IPS-NIHi7 (cell line): ENCODE data around the gene PTPN9.
"Not testable (repeated sequence)": the region's sequence is repeated elsewhere in the genome, so short reads cannot be mapped to it uniquely, and the experiment has no call there.

Experiments
- DNase-seq: peaks from one replicate; pipeline ENCODE4 v3.0.0; 2012; ENCODE audit warnings: mixed read lengths; ENCODE audit errors: extremely low spot score

PTPN9 gene

GRCh38 chr15:75583701-75584100 lies 4.6 kb upstream of the PTPN9 start:
- no peak for DNase-seq

DNA sequence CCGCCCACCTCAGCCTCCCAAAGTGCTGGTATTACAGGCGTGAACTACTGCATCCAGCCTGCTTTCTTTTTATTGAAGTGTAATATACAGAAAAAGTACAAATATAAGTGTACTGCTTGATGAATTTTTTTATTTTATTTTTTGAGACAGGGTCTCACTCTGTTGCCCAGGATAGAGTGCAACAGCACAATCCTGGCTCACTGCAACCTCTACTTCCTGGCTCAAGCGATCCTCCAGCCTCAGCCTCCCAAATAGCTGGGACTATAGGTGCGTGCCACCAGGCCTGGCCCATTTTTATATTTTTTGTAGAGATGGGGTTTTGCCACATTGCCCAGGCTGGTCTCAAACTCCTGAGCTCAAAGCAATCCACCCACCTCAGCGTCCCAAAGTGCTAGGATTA lies 3.8 kb upstream of the PTPN9 start:
- not testable (repeated sequence) for DNase-seq

- no peak for DNase-seq
These were observed 755 bp downstream of the PTPN9 start for GRCh38 chr15:75578173-75578947.

GRCh38 chr15:75577401-75578172 lies 1.5 kb downstream of the PTPN9 start:
- no peak for DNase-seq

DNA sequence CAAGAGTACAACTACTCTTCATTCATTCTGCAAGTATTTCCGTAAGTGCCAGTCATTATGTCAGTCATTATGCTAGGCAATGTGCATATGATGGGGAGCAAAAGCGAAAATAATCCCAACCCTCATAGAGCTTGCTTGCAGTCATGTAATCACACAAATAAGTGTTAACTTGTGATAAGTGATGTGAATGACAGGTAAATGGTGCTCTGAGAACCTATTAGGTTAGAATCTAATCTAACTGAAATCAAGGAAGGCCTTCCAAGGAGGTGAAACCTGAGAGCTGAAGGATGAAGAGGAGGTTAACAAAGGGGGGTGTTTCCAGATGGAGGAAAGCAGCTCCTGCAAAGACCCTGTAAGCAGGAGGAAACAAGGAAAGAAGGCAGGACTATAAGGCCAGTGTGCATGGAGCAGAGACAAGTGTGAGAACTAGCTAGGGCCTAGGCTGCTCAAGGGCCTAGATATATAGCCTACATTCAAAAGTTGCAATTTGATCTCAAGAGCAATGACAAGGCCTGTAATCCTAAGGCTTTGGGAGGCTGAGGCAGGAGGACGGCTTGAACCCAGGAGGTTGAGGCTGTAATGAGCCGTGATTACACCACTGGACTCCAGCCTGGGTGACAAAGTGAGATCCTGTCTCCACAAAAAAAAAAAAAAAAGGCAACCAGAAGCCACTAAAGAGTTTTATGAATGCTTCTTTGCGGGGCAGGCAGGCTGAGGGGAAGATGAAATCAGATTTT lies 5.3 kb downstream of the PTPN9 start:
- DNase-seq = peak; percentile 28

DNA sequence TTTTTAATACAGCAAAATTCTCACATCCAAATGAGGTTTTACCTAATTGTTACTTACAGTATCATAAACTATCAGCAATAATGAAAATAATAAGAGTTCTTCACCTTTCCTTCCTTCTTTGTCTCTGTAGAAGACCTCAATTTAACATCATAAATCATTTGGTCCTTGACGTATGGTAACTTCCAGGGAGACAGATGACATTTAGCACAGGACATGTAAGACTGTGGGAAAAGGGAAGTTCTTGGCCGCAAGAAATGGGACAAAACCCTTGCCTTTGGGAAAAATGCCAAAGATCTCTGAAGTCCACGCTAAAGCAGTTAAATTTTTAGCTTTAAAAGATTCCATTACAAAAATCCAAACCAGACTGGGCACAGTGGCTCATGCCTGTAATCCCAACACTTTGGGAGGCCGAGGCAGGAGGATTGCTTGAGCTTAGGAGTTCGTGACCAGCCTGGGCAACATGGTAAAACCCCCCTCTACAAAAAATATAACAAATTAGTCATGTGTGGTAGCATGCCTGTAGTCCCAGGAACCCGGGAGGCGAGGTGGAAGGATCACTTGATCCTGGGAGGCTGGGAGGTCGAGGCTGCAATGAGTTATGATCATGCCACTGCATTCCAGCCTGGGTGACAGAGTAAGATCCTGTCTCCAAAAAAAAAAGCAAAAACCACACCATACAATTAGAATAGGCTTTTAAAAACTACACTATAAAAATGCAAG lies 8.8 kb downstream of the PTPN9 start:
- DNase-seq = no peak

DNA sequence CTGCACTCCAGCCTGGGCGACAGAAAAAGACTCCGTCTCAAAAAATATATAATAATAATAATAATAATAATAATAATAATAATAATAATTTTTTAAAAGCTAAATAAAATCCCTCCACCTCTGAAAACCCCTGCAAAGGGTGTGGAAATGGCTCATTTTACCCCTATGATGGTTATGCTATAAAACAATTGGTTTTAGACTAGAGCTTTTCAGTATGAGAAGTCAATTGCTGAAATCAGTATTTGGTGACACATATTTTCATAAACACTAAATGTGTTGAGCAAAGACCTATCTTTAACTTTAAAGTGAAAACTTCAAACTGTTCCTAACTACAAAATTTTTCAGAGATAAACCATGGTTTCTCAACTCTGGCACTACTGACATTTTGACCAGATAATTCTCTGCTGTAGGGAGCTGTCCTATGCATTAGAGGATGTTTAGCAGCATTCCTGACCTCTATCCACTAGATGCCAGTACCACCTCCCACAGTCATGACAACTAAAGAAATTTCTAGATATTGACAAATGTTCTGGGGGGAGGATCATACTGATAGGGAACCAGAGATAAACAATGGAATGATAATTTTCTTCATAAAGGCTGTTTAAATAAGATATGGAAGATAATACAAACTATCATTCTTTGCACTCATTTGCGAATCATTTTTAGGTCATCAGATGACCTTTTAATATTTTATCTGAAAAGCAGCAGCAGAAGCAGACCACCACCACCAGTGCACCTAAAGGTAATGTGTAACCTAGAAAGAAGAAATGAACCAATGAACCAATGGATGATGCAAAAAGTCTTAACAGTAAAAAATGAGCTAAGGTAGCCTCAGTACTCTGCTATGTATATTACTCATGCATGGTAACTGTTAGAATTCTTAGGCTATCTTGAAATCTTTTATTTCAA lies 13.8 kb downstream of the PTPN9 start:
- no peak for DNase-seq

GRCh38 chr15:75561888-75562287 lies 17.2 kb downstream of the PTPN9 start:
- DNase-seq = no peak

DNA sequence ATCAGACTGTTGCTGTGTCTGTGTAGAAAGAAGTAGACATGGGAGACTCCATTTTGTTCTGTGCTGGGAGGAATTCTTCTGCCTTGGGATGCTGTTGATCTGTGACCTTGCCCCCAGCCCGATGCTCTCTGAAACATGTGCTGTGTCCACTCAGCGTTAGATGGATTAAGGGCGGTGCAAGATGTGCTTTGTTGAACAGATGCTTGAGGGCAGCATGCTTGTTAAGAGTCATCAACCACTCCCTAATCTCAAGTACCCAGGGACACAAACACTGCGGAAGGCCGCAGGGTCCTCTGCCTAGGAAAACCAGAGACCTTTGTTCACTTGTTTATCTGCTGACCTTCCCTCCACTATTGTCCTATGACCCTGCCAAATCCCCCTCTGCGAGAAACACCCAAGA lies 19.8 kb downstream of the PTPN9 start:
- not testable (repeated sequence) for DNase-seq

DNA sequence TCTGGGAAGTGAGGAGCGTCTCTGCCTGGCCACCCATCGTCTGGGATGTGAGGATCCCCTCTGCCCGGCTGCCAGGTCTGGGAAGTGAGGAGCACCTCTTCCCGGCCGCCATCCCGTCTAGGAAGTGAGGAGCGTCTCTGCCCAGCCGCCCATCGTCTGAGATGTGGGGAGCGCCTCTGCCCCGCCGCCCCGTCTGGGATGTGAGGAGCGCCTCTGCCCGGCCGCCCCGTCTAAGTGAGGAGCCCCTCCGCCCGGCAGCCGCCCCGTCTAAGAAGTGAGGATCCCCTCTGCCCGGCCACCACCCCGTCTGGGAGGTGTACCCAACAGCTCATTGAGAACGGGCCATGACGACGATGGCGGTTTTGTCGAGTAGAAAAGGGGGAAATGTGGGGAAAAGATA lies 20.2 kb downstream of the PTPN9 start:
- DNase-seq = not testable (repeated sequence)

DNA sequence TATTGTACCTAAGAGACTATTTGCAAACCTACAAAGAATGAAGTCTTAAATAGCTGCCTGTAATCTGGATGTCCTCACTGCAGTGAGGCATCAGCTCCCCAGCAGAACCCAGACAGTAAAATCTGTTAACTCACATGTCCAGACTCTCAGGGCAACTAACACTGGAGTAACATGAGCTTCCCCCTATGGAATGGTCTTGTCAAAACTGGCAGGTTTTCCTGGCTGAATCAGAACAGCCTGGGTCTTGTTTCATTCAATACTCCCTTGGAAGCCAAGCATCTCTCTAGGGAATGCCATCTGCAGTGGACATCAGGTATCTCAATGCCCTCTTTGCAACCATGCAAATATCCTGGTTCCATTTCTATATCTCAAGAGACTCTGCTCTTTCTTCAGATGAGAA lies 24.4 kb downstream of the PTPN9 start:
- no peak for DNase-seq

GRCh38 chr15:75553659-75554058 lies 25.5 kb downstream of the PTPN9 start:
- no peak for DNase-seq

- no peak for DNase-seq
These were observed 28.0 kb downstream of the PTPN9 start for GRCh38 chr15:75551091-75551490.

DNA sequence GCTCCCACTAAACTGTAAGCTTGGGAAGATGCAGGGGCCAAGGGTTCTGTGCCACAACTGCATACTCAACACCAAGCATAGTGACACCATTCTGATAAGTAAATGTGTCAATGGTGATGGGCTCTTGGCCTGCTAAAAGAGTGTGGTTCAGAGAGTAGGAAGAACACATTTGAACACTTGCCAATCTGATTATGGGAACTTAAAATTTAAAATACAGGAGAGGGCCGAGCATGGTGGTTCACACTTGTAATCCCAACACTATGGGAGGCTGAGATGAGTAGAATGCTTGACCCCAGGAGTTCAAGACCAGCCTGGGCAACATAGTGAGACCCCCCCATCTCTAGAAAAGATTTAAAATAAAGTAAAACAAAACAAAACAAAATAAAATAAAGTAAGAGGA lies 34.1 kb downstream of the PTPN9 start:
- DNase-seq = no peak

DNA sequence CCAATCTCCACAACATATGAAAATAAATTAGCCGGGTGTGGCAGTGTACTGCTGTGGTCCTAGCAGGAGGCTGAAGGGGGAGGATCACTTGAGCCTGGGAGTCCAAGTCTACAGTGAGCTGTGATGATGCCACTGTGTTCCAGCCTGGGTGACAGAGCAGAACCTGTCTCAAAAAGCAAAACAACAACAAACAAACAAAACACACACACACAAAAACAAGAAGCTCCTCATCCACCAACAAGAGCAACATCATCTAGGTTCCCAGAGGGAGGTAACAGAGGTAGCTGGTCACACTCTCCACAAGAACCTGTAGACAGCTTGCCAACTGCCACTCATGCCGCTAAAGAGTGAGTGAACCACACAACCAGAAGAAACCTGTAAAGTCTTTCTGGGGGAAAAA lies 34.8 kb downstream of the PTPN9 start:
- no peak for DNase-seq

DNA sequence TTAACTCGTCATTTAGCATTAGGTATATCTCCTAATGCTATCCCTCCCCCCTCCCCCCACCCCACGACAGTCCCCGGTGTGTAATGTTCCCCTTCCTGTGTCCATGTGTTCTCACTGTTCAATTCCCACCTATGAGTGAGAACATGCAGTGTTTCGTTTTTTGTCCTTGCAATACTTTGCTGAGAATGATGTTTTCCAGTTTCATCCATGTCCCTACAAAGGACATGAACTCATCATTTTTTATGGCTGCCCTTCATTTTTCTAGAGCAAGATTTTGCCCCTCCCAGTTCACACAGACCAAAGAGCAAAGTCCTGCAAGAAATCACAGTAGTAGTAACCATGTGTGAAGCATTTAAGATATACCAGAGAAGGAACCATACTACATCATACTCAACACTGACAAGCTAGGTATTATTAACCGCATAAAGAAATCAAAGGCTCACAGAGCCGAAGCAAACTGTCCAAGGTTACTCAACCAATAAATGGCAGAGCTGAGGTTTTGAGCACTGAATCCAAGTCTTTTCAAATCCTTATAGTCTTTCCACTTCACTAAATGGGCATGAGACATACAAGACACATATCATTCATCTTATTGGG lies 36.1 kb downstream of the PTPN9 start:
- not testable (repeated sequence) for DNase-seq

- peak; percentile 18 for DNase-seq
These were observed 36.7 kb downstream of the PTPN9 start for GRCh38 chr15:75542386-75542797.

DNA sequence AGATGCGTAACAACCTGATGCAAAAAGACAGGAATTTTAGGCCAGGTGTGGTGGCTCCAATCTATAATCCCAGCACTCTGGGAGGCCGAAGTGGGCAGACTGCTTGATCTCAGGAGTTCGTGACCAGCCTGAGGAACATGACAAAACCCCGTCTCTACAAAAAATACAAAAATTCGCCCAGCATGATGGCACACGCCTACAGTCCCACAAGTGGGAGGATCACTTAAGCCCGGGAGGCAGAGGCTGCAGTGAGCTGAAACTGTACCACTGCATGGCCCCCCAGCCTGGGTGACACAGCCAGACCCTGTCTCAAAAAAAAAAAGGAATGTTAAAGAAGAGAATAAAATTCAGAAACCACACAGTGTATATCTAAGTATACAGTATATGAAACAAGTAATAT lies 40.7 kb downstream of the PTPN9 start:
- DNase-seq = no peak

GRCh38 chr15:75533945-75534344 lies 45.2 kb downstream of the PTPN9 start:
- no peak for DNase-seq
